Right ventricle myocardium superior (tissue), 1 donor: ENCODE measurements around the gene TPPP2. TPM values are rescaled to one million over a fixed set of nuclear protein-coding genes. Genes with fewer than 3 reads are reported as not detected.

ENCODE experiments used
- ATAC-seq: fragments of 200-7000 bp; cut with Tn5 transposase; one replicate; pipeline ENCODE4 v1.9.1; 2020; ENCODE audit warnings: mild to moderate bottlenecking; ENCODE audit not compliant: poor library complexity
- DNase-seq: peaks from one replicate; pipeline ENCODE4 v3.0.0-alpha.2; 2020
- intact Hi-C: fragments of 100-400 bp; cut with DNase I; formaldehyde crosslinking; loops from one replicate; pipeline ENCODE4 v1.11.2; 2022
- total RNA-seq: library from RNA; stranded (reverse); fragmentation: NEBNext Ultra II Directional; extraction: Animal tissue kit (Norgen Biotek cat#: 25700); gene quantifications from one replicate; pipeline ENCODE4 v1.2.1, GENCODE V29; 2021
- donor health status: DM: no; HTN: yes; CAD: no; lungs with severe emphysema.

Gene TPPP2
- total RNA-seq, 1 donor from 2014 or later: 0.81 TPM

DNA sequence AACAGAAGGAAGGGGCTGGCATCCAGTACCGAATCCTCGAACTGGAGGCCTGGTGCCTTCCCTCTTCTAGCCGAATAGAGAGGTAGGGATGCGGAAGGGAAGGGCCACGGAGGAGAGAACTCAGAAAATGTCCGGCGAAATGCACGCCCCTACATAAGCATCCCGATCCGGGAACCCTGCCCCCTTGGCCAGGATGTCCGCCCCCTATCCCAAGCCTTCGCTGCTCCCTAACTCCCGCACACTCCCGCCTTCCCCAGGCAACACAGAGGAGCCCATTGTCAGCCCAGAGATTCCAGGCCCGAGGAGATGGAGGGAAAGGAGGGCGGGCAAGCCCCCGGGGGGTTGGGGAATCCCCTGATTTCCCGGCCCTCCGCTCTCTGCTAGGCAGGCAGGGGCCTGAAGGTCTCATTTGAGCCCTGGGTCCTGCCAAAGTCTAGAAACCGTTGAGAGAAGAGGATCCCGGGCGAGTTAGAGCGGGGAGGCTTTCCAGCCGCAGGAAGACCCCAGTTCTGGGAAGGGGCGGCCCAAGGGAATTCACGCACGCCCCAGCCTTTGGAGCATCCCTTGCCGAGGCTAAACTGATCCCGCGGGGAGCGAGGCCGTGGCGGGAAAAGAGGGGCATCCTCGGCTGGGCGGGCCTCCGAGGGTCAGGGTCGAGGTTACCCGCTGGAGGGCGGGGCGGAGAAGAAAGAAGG lies 39.5 kb downstream of the TPPP2 start:
- intact Hi-C loops: no loop called here
- DNase-seq (peak; percentile 72), ATAC-seq (peak; percentile 15)

DNA sequence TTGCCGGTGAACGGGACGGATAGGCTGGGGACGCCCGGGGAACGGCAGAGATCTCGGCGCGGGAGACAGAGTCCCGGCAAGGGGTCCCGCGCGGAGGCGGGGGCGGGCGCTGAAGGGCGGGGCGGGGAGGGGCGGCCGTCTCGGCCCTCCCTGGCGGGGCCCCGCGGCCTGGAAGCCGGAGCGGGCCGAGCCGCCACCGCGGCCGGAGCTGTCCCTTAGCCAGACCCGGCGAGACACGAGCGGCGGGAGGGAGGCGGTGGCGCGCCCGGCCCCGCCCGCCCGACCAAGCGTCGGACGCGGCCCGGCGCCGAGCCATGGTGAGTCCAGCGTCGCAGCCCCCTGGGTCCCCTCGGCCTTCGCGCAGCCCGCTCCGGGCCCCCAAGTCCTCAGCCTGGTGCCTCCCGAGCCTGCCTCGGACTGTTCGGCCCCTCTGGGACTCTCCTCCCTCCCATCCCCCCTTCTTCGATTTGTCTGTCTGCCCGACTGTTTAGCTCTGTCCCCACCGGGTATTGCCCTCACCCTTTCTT lies 40.1 kb downstream of the TPPP2 start, which contains the start of gene ARHGEF40:
Gene ARHGEF40 (plus strand): TSS at position 222 of the 527 bp plus-strand sequence. CDS start 93 bp downstream, at position 315.
- peak; percentile 83 for DNase-seq
- ATAC-seq: peak; percentile 79
- intact Hi-C loops: no loop called here

DNA sequence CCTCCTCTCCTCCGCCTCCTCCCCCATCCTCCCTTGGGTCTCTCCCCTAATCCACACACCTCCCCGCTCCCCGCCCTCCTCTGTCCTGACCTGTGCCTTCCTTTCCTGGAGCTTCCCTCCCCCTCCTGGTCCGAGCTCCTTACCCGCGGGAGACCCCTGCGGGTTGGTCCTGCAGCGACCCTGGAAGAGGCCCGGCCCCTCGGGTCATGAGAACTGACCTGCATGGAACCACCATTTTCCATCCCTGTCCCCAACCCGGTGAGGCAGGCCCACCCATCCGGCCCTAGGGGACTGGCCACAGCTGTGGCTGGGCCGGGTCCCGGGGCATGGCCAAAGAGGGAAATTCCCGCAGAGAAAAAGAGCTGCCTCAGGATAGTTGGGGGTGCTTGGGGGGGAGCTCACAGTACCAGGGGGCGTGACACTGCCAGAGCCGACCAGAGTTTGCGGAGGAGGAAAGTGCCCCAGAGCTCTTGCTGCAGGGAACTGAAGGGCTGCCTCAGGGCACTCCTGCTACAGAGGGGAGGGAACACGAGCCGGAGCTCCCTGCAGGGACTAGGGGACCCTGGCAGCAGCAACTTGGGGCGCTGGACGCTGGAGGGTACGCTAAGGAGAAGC lies 40.7 kb downstream of the TPPP2 start:
- DNase-seq (peak; percentile 70), ATAC-seq (peak; percentile 23)
- intact Hi-C loops: loop anchor here (1.0 kb wide), 1 partner anchor 34 kb away; no protein-coding TSS in a partner anchor

DNA sequence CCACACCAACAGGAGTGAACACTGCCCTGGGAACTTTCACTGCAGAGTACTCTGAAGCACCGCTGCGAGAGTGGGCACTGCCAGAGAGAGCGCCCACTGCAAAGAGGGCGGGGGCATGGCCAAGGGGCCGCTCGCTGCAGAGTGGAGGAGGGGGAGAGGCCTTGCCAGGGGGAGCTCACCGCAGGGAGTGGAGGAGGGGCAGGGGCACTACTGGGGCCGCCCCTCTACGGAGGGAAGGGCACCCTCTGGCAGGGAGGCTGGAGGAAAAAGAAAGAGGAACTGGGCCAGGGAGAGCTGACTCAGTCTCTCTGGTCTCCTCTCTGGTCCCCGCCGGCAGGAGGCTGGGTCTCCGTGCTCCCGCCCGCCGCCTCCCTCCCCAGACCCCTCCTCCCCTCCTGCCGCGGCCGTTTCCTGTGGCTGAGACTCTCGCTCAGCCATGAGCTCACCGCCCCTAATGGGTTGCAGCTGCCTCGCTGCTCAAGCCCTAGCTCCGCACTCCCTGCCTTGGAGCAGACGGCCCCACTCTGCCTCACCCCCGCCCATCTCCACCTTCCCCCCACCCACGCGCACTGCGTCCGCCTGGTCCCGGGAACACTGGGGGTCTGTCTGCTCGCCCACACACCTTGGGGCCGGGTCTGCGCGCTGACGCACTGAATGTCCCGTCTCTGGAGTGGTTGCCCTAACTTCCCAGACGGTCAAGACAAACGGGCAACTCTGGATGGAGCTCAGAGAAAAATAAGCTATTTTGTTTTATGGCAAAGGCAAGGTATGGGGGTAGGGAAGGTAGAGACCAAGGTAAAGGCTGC lies 41.4 kb downstream of the TPPP2 start:
- DNase-seq (peak; percentile 93), ATAC-seq (peak; percentile 72)
- intact Hi-C loops: loop anchor here (1.0 kb wide), 1 partner anchor 33 kb away; no protein-coding TSS in a partner anchor

DNA sequence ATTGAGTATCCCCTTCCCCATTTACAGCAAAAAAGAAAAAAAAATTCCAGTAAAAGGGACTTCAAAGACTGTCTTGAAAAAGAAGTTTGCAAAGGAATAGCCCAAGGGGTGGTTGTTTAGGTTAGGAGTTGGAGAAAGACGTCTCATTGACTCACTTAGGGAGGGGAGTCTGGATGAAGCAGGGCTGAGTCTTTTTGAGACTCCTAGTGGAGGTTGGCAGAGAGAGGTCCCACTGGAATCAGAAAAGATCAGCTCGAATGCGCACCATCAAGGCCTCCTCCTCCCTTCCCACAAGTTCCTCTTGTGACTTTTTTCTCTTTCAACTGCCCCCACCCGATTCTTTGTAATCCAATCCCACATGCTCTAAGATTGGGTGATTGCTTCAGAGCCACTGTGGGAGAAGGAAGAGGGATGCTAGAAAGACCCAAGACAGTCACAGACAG lies 42.0 kb downstream of the TPPP2 start:
- DNase-seq (no peak), ATAC-seq (peak; percentile 1)
- intact Hi-C loops: no loop called here

DNA sequence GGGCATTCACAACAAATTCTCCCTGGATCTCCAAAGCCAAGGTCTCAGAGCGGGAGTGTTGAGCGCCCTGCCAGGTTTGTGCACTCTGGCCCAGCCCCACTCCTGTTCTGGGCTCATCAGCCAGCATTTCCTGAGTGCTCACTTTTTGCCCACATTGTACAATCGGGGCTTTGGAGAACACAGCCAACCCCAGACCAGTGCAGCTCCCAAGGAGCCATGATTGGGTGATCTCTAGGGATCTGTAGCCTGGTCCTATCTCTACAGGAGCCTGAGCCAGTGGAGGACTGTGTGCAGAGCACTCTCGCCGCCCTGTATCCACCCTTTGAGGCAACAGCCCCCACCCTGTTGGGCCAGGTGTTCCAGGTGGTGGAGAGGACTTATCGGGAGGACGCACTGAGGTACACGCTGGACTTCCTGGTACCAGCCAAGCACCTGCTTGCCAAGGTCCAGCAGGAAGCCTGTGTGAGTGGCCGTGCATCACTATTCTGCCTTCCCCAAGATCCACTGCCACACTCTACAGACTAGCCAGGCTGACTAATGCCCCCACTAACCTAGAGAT lies 42.8 kb downstream of the TPPP2 start:
- no peak for ATAC-seq
- intact Hi-C loops: no loop called here
- DNase-seq: no peak

DNA sequence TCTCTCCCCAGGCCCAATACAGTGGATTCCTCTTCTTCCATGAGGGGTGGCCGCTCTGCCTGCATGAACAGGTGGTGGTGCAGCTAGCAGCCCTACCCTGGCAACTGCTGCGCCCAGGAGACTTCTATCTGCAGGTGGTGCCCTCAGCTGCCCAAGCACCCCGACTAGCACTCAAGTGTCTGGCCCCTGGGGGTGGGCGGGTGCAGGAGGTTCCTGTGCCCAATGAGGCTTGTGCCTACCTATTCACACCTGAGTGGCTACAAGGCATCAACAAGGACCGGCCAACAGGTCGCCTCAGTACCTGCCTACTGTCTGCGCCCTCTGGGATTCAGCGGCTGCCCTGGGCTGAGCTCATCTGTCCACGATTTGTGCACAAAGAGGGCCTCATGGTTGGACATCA lies 43.9 kb downstream of the TPPP2 start:
- DNase-seq (no peak), ATAC-seq (no peak)
- intact Hi-C loops: no loop called here

DNA sequence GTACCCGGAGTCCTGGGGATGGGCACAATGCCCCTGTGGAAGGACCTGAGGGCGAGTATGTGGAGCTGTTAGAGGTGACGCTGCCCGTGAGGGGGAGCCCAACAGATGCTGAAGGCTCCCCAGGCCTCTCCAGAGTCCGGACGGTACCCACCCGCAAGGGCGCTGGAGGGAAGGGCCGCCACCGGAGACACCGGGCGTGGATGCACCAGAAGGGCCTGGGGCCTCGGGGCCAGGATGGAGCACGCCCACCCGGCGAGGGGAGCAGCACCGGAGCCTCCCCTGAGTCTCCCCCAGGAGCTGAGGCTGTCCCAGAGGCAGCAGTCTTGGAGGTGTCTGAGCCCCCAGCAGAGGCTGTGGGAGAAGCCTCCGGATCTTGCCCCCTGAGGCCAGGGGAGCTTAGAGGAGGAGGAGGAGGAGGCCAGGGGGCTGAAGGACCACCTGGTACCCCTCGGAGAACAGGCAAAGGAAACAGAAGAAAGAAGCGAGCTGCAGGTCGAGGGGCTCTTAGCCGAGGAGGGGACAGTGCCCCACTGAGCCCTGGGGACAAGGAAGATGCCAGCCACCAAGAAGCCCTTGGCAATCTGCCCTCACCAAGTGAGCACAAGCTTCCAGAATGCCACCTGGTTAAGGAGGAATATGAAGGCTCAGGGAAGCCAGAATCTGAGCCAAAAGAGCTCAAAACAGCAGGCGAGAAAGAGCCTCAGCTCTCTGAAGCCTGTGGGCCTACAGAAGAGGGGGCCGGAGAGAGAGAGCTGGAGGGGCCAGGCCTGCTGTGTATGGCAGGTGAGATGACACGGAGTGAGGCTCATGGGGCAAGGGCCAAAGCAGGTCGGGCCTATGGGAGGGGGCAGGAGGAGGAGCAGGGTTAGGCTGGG lies 44.6 kb downstream of the TPPP2 start:
- intact Hi-C loops: no loop called here
- DNase-seq: no peak
- no peak for ATAC-seq

DNA sequence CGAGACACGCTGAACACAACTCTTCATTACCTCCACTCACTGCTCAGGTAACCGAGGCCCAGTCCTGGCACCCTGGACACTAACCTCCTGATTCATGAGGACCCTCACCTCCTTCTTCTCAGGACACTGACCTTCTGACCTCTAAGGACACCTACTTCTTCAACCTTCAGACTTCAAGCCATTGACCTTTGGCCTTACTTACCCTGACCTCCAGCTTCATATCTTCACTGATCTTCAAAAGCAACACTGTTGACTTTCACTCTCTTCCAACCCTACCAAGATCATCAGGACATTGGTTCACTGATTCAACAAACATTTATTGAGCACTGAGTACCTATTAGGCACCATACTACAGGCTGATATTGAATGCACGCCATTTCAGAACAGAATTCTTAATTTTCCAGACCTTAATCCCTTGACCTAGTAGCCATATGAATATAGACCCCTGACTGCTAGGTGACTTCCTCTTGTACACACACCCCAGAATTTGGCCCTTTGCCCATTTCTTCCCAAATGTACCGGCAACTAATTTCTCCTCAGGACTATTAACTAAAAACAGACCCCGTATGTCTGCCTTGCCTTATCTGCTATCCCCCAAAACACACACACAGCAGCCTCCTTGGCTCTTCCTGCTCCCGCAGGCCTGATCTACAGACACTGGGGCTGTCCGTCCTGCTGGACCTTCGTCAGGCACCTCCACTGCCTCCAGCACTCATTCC lies 45.9 kb downstream of the TPPP2 start:
- ATAC-seq (no peak), DNase-seq (no peak)
- intact Hi-C loops: no loop called here

DNA sequence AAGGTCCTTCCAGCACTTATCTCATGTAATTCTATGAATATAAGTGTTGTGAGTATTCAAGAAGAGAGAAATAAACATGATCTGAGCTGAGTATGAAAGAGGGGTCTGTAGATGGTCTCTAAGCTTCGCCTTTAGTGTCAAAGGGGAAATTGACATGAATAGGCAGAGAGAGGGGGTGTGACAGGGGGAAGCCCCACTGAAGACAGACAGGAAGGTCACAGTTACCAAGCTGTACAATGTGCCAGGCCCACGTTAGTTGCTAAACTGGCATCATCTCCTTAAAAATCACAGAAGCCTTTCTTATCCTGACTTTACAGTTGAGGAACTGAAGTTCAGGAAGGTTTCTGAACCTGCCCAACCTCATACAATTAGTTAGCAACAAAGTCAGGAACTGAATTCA lies 47.7 kb downstream of the TPPP2 start:
- ATAC-seq: no peak
- DNase-seq: no peak
- intact Hi-C loops: no loop called here

DNA sequence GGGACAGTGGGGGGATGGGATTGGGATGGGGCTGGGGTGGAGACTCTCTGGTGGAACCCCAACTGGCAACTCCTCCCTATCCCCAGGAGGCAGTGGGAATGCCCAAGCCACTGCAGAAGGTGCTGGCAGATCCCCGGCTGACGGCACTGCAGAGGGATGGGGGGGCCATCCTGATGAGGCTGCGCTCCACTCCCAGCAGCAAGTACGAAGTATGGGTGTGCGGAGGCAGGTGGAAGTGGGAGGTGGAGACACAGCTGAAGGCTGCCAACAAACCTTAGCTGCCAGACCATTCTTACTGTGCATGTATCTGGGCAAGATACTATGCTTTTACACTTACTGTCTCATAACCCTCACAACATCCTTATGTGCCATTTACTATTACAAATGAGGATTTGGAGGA lies 48.3 kb downstream of the TPPP2 start:
- intact Hi-C loops: no loop called here
- no peak for DNase-seq
- no peak for ATAC-seq

DNA sequence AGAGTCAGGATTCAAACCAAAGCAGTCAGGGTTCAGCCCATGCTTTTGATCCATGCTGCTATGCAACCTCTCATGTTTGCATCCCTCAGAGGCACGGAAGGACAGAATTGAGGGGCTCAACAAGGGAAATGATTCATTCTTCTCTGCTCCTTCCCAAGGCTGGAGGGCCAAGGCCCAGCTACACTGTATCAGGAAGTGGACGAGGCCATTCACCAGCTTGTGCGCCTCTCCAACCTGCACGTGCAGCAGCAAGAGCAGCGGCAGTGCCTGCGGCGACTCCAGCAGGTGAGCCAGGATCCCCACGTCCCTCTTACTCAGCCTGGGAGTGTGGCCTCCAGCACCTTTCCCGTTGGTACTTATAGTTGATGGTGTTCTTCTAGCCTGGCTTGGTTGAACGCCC lies 48.7 kb downstream of the TPPP2 start:
- DNase-seq: no peak
- ATAC-seq: no peak

DNA sequence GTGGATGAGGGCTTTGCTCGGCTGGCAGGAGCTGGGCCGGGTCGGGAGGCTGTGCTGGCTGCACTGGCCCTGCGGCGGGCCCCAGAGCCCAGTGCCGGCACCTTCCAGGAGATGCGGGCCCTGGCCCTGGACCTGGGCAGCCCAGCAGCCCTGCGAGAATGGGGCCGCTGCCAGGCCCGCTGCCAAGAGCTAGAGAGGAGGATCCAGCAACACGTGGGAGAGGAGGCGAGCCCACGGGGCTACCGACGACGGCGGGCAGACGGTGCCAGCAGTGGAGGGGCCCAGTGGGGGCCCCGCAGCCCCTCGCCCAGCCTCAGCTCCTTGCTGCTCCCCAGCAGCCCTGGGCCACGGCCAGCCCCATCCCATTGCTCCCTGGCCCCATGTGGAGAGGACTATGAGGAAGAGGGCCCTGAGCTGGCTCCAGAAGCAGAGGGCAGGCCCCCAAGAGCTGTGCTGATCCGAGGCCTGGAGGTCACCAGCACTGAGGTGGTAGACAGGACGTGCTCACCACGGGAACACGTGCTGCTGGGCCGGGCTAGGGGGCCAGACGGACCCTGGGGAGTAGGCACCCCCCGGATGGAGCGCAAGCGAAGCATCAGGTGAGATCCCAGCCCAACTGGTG lies 51.6 kb downstream of the TPPP2 start:
- intact Hi-C loops: no loop called here
- ATAC-seq: no peak
- no peak for DNase-seq

More for the DNA sequence above, 48.7 kb downstream of the TPPP2 start:
- intact Hi-C loops: no loop called here
